GM21526 (cell line): Measurements from ENCODE around the gene TMTC3.
"Not testable (repeated sequence)": the region's sequence is repeated elsewhere in the genome, so short reads cannot be mapped to it uniquely, and the experiment has no call there.

Experiments
- ATAC-seq: cut with Tn5 transposase; IDR thresholded peaks from one replicate; pipeline ENCODE4 v1.9.1; 2021; ENCODE audit warnings: moderate library complexity; ENCODE audit not compliant: unreplicated experiment, low FRiP score

Gene TMTC3

GRCh38 chr12:88141774-88142609 is at the start of gene TMTC3, which contains the start of gene CEP290:
TSS of gene TMTC3 (plus strand) at chr12:88142307. CDS start at chr12:88148316, 6,009 bp downstream.
TSS of gene CEP290 (minus strand) at chr12:88142088. CDS start at chr12:88141307, 781 bp downstream.
- ATAC-seq = peak; percentile 97

GRCh38 chr12:88092771-88093170 is 49.3 kb upstream of the TMTC3 start:
- no peak for ATAC-seq

GRCh38 chr12:88093573-88093972 is 48.5 kb upstream of the TMTC3 start:
- ATAC-seq = no peak

GRCh38 chr12:88108021-88108420 is 34.1 kb upstream of the TMTC3 start:
- ATAC-seq = no peak

GRCh38 chr12:88111074-88111652 is 30.9 kb upstream of the TMTC3 start:
- ATAC-seq = no peak

- ATAC-seq = no peak
Observed at GRCh38 chr12:88113871-88114270, 28.2 kb upstream of the TMTC3 start.

GRCh38 chr12:88122666-88123065 is 19.4 kb upstream of the TMTC3 start:
- ATAC-seq = no peak

GRCh38 chr12:88127099-88127498 is 15.0 kb upstream of the TMTC3 start:
- no peak for ATAC-seq

GRCh38 chr12:88127855-88128254 is 14.3 kb upstream of the TMTC3 start:
- no peak for ATAC-seq

- ATAC-seq = no peak
Observed at GRCh38 chr12:88132392-88132791, 9.7 kb upstream of the TMTC3 start.

- ATAC-seq = not testable (repeated sequence)
Observed at GRCh38 chr12:88133181-88133580, 8.9 kb upstream of the TMTC3 start.

GRCh38 chr12:88139711-88140110 is 2.4 kb upstream of the TMTC3 start:
- not testable (repeated sequence) for ATAC-seq

GRCh38 chr12:88141425-88141773 is 708 bp upstream of the TMTC3 start:
- ATAC-seq = no peak

- ATAC-seq = peak; percentile 6
Observed at GRCh38 chr12:88142610-88142991, 494 bp downstream of the TMTC3 start.

- no peak for ATAC-seq
Observed at GRCh38 chr12:88144037-88144436, 1.9 kb downstream of the TMTC3 start.

GRCh38 chr12:88144546-88145468 is 2.7 kb downstream of the TMTC3 start:
- no peak for ATAC-seq

GRCh38 chr12:88145567-88146505 is 3.7 kb downstream of the TMTC3 start:
- no peak for ATAC-seq

GRCh38 chr12:88150063-88150462 is 8.0 kb downstream of the TMTC3 start:
- ATAC-seq = no peak

- no peak for ATAC-seq
Observed at GRCh38 chr12:88153959-88154358, 11.9 kb downstream of the TMTC3 start.

GRCh38 chr12:88156075-88156654 is 14.1 kb downstream of the TMTC3 start:
- no peak for ATAC-seq
